BE2C (cell line): ENCODE results near the gene SOAT2.

Experiments
- DNase-seq: peaks from one replicate; pipeline ENCODE4 v3.0.0-alpha.2; 2020
- H3K27me3 ChIP-seq: fragments of 250-450 bp; sonication (Bioruptor Pico); 2 replicates; pipeline ENCODE4 v1.5.1; 2020; ENCODE audit warnings: mild to moderate bottlenecking
- H3K36me3 ChIP-seq: fragments of 250-450 bp; sonication (Bioruptor Pico); 2 replicates; pipeline ENCODE4 v1.5.1; 2020; ENCODE audit warnings: mild to moderate bottlenecking
- H3K4me1 ChIP-seq: fragments of 250-450 bp; sonication (Bioruptor Pico); 2 replicates; pipeline ENCODE4 v1.5.1; 2020
- H3K4me3 ChIP-seq: 2 replicates; pipeline ENCODE4 v1.5.1; 2011; ENCODE audit warnings: low read depth, low read length
- H3K9me3 ChIP-seq: fragments of 250-450 bp; sonication (Bioruptor Pico); 2 replicates; pipeline ENCODE4 v1.5.1; 2020
- TF ChIP-seq, protein P1 (sequence below): IDR thresholded peaks from 2 replicates; pipeline ENCODE4 v1.5.1; 2012; ENCODE audit warnings: mild to moderate bottlenecking, low read depth, low read length

The SOAT2 gene

DNA sequence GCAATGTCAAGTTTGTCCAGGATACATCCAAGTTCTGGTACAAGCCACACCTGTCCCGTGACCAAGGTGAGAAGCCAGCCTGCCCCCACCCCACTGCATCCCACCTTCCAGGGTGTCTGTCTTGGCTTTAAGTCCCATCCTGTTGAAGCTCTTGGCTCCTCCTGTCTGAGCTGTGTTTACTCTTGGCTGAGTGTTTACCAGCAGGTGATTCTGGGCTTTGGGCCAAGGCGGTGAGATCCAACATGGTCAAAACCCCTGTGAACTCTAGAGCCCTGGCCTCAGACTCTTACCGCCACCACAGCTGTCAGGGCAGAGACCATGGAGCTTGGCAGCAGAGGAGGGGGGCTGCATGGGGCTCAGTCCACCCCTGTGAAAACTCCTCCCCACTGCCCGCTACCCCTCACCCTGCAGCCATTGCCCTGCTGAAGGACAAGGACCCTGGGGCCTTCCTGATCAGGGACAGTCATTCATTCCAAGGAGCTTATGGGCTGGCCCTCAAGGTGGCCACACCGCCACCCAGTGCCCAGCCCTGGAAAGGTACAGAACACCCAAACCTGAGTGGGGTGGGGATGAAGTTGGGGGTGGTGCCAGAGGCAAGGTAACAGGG, 41.8 kb upstream of the SOAT2 start:
- TF ChIP-seq, protein P1, sequence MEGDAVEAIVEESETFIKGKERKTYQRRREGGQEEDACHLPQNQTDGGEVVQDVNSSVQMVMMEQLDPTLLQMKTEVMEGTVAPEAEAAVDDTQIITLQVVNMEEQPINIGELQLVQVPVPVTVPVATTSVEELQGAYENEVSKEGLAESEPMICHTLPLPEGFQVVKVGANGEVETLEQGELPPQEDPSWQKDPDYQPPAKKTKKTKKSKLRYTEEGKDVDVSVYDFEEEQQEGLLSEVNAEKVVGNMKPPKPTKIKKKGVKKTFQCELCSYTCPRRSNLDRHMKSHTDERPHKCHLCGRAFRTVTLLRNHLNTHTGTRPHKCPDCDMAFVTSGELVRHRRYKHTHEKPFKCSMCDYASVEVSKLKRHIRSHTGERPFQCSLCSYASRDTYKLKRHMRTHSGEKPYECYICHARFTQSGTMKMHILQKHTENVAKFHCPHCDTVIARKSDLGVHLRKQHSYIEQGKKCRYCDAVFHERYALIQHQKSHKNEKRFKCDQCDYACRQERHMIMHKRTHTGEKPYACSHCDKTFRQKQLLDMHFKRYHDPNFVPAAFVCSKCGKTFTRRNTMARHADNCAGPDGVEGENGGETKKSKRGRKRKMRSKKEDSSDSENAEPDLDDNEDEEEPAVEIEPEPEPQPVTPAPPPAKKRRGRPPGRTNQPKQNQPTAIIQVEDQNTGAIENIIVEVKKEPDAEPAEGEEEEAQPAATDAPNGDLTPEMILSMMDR: peak; percentile 26; the same call in 1 of the 2 replicates
- DNase-seq: no peak
- Histone ChIP-seq H3K36me3 (no peaks in the 10 kb centered on the region), H3K9me3 (no peaks in the 10 kb centered on the region), H3K27me3 (no peaks in the 10 kb centered on the region), H3K4me3 (no peak overlapping the region), H3K4me1 (no peaks in the 10 kb centered on the region)

DNA sequence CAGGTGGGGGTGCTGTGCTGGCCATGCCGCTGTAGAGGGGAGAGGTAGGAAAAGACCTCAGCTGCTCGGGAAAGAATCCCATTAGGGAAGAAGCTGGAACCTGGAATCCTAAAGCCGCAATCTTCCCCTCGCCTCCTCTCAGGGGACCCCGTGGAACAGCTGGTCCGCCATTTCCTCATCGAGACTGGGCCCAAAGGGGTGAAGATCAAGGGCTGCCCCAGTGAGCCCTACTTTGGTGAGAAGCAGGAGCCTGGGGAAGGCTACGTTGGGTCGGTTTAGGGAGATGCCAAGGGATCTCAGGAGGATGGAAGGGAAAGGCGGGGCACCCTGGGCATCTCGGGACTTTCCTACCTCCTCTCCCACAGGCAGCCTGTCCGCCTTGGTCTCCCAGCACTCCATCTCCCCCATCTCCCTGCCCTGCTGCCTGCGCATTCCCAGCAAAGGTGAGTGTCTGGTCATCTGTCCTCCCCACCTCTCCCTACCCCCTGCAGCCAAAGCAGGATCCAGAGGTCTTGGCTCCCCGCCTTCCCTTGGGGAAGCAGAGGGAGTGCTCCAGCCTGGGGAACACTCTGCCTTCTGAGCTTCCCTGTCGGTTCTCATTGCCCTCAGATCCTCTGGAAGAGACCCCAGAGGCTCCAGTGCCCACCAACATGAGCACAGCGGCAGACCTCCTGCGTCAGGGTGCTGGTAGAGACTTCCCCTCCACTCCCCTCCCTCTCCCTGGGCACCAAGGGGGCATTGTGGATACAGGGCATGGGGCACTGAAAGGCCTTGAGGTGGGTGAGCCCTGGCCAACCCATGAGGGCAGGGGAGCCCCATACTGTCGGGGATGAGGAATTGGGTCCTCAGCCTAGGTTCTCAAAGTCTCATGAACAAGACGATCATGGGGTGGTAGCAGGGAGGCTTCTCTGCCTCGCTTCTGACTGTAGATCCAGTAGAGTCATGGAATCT, 41.0 kb upstream of the SOAT2 start:
- no peaks in the 10 kb centered on the region for H3K9me3 ChIP-seq
- H3K4me1 ChIP-seq: no peaks in the 10 kb centered on the region
- no peak overlapping the region for H3K4me3 ChIP-seq
- no peaks in the 10 kb centered on the region for H3K36me3 ChIP-seq
- TF ChIP-seq, protein P1: no peak
- no peaks in the 10 kb centered on the region for H3K27me3 ChIP-seq
- no peak for DNase-seq

DNA sequence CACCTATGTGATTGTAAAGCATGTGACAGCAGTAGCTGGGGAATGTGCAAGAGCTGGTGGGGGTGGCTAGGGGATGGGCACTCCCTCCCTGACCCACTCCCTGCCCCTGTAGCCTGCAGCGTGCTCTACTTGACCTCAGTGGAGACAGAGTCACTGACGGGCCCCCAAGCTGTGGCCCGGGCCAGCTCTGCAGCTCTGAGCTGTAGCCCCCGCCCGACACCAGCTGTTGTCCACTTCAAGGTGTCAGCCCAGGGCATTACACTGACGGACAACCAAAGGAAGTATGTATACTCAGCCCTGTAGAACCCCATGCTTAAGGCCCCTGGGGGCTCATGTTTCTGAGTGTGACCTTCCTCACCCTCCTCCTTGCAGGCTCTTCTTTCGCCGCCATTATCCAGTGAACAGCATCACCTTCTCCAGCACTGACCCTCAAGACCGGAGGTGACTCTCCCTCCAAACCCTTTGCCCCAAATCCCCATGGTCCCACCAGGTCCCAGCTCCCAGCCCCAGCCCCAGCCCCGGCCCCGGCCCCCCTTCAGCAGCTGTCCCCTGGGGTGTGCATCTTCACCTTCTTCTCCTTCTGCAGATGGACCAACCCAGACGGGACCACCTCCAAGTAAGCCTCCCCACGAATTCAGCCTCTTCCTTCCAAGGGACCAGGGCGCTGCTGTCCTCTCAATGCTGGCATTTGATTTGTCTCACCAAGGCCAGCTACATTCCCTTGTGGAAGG, 40.1 kb upstream of the SOAT2 start:
- TF ChIP-seq, protein P1: no peak
- Histone ChIP-seq H3K9me3 (no peaks in the 10 kb centered on the region), H3K4me3 (no peak overlapping the region), H3K27me3 (no peaks in the 10 kb centered on the region), H3K4me1 (no peaks in the 10 kb centered on the region), H3K36me3 (no peaks in the 10 kb centered on the region)
- no peak for DNase-seq

DNA sequence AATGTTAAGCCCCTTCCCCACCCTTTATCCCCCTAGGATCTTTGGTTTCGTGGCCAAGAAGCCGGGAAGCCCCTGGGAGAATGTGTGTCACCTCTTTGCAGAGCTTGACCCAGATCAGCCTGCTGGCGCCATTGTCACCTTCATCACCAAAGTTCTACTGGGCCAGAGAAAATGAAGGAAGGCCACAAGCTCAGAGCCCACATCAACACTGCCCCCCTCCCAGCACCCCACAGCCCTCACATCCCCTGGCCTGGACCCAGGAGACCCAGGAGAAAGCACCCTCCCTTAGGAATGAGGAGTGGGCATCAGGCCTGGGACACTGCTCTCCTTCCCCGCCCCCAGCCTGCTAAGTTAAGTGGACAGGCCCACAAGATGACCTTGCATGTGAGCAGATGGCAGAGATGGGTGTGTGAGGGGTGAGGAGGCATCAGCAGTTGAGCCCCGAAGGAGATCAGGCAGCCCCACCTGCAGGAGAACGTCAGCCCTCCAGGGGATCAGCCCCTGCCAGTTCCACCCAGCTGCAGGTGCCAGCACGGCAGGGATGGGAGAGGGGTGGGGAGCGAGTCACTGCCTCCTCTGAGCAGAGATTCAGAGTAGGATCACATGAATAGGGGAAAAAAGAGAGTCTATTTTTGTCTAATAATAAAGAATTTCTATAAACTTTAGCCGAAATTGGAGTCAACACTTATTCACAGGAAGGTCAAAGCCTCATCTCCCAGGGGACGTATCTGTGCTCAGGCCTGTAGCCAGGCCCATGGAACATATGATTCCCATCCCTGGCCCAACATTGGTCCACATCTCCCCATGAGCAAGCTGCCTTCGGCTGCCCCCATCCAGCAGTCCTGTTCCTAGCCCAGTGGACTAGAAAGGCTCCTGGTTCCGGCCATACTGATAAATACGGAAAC, 39.3 kb upstream of the SOAT2 start:
- Histone ChIP-seq H3K4me3 (no peak overlapping the region), H3K4me1 (no peaks in the 10 kb centered on the region), H3K9me3 (no peaks in the 10 kb centered on the region), H3K36me3 (no peaks in the 10 kb centered on the region), H3K27me3 (no peaks in the 10 kb centered on the region)
- no peak for DNase-seq
- TF ChIP-seq, protein P1: no peak

DNA sequence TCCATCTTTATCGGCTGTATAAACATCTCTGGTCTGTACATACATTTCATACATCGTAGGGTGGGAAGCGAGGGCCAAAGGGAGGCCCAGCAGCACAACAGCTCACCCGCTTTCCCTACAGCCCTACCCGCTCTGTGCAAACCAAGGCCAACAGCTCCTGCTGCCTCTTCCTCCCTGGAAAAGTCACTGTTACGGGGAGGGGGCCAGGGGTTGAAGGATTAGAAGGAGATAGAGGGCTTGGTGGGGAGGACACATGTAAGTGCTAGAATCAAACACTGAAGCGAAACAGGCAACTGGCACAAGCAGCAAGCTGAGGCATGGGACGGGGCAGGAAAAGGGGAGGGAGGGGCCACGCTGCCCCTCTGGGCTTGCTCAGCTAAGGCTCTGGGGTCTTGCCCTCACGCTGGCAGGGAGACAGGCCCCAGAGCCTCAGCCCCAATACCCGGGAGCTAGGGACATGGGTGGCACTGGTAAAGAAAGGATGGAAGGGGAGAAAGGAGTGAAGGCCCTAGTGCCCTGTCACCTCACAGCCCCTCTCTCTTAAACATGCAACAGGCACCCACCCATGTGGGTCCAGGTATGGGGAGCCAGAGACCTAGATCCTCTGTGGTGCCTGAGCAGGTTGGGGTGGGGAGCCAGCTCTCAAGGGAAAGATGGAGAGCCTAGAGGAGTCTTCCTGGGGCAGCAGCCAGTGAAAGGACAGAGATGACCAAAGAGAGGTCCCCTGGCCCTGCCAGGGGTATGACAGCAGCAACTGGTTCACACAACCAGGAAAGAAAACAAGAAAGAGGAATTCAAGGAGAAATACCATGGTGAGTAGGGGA, 38.5 kb upstream of the SOAT2 start:
- H3K9me3 ChIP-seq: no peaks in the 10 kb centered on the region
- no peak for DNase-seq
- no peaks in the 10 kb centered on the region for H3K36me3 ChIP-seq
- H3K27me3 ChIP-seq: no peaks in the 10 kb centered on the region
- H3K4me3 ChIP-seq: no peak overlapping the region
- H3K4me1 ChIP-seq: no peaks in the 10 kb centered on the region
- TF ChIP-seq, protein P1: no peak
